ENCODE results near the gene HNRNPA2B1.
"Not testable (repeated sequence)": the region's sequence is repeated elsewhere in the genome, so short reads cannot be mapped to it uniquely, and the experiment has no call there.

HNRNPA2B1 gene

GRCh38 chr7:26179422-26179821 lies 21.1 kb downstream of the HNRNPA2B1 start:
- no peak overlapping the region for H3K4me3 ChIP-seq (ENCODE audit: low read length)
- no peak overlapping the region for H3K9ac ChIP-seq (ENCODE audit: low read length)
- no peaks in the 10 kb centered on the region for H3K36me3 ChIP-seq (ENCODE audit: control insufficient read depth, insufficient read depth, low read length)
- H3K9me3 ChIP-seq (ENCODE audit: control insufficient read depth, low read length): no peaks in the 10 kb centered on the region
- peaks cover 6% of the 10 kb centered on the region for H3K4me1 ChIP-seq (ENCODE audit: control insufficient read depth, insufficient read depth, low read length)
- H3K27me3 ChIP-seq (ENCODE audit: control insufficient read depth, insufficient read depth, low read length): no peaks in the 10 kb centered on the region

DNA sequence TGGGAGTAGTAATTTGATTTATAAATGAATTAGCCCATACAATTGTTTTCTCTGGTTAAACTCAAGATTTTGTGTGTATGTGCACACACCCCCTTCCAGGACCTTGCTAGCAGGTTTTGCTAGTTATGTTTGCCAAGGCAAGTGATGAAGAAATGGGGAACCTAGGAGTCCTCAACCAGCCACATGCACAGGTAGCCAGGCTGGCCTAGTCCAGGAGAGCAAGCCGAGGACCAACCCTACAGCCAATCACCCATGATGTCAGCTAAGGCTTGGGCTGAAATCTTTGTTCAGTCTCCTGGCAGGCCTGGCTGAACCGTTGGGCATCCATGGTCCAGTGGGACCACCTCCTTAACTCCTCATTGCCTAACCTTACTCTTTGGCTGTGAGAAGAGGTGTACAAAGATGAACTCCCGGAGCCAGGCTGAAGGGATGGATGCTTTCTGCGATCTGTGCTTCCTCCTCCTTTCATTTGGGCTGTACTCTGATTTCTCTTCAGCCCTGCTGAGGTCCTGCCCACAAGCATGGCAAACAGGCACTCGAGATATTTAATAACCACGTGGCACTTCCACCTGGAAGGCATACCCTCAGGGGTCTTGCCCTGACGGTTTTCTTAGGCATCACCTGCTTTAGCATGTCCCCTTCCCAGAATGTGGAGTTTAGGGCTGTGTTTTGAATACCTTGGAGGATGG lies 22.1 kb downstream of the HNRNPA2B1 start:
- H3K27me3 ChIP-seq (ENCODE audit: control insufficient read depth, insufficient read depth, low read length): no peaks in the 10 kb centered on the region
- H3K36me3 ChIP-seq (ENCODE audit: control insufficient read depth, insufficient read depth, low read length): no peaks in the 10 kb centered on the region
- peaks cover 6% of the 10 kb centered on the region for H3K4me1 ChIP-seq (ENCODE audit: control insufficient read depth, insufficient read depth, low read length)
- no peaks in the 10 kb centered on the region for H3K9me3 ChIP-seq (ENCODE audit: control insufficient read depth, low read length)
- H3K4me3 ChIP-seq (ENCODE audit: low read length): no peak overlapping the region
- H3K9ac ChIP-seq (ENCODE audit: low read length): no peak overlapping the region

GRCh38 chr7:26177269-26177668 lies 23.3 kb downstream of the HNRNPA2B1 start:
- not testable (repeated sequence) for H3K9ac ChIP-seq (ENCODE audit: low read length); H3K27me3 ChIP-seq (ENCODE audit: control insufficient read depth, insufficient read depth, low read length); H3K4me1 ChIP-seq (ENCODE audit: control insufficient read depth, insufficient read depth, low read length); H3K9me3 ChIP-seq (ENCODE audit: control insufficient read depth, low read length); H3K36me3 ChIP-seq (ENCODE audit: control insufficient read depth, insufficient read depth, low read length); H3K4me3 ChIP-seq (ENCODE audit: low read length)

DNA sequence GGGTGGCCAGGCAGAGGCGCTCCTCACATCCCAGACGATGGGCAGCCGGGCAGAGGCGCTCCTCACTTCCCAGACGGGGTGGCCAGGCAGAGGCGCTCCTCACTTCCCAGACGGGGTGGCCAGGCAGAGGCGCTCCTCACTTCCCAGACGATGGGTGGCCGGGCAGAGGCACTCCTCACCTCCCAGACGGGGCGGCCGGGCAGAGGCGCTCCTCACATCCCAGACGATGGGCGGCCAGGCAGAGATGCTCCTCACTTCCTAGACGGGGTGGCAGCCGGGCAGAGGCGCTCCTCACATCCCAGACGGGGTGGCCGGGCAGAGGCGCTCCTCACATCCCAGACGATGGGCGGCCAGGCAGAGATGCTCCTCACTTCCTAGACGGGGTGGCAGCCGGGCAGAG lies 23.9 kb downstream of the HNRNPA2B1 start:
- not testable (repeated sequence) for H3K9ac ChIP-seq (ENCODE audit: low read length); H3K27me3 ChIP-seq (ENCODE audit: control insufficient read depth, insufficient read depth, low read length); H3K36me3 ChIP-seq (ENCODE audit: control insufficient read depth, insufficient read depth, low read length); H3K4me3 ChIP-seq (ENCODE audit: low read length); H3K4me1 ChIP-seq (ENCODE audit: control insufficient read depth, insufficient read depth, low read length); H3K9me3 ChIP-seq (ENCODE audit: control insufficient read depth, low read length)

GRCh38 chr7:26175903-26176302 lies 24.6 kb downstream of the HNRNPA2B1 start:
- H3K9me3 ChIP-seq (ENCODE audit: control insufficient read depth, low read length); H3K9ac ChIP-seq (ENCODE audit: low read length); H3K4me3 ChIP-seq (ENCODE audit: low read length); H3K27me3 ChIP-seq (ENCODE audit: control insufficient read depth, insufficient read depth, low read length); H3K36me3 ChIP-seq (ENCODE audit: control insufficient read depth, insufficient read depth, low read length); H3K4me1 ChIP-seq (ENCODE audit: control insufficient read depth, insufficient read depth, low read length): not testable (repeated sequence)

DNA sequence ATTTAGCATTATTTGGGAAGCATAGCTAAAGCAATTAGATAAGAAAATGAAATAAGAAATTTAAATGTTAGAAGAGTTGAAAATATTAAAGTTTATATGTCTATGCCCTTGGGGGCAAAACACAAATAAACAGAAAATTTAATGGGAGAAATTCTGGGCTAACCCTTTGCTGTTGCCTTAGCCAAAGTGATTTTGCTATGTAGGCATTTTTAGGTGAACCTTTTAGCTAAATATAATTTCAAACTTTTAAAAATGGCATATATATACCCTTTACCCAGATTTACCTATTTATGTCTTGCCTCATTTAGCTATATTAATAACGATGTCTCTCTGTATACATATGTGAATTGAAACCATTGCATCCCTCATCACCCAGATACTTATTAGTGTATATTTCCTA lies 28.5 kb downstream of the HNRNPA2B1 start:
- H3K36me3 ChIP-seq (ENCODE audit: control insufficient read depth, insufficient read depth, low read length): no peaks in the 10 kb centered on the region
- no peak overlapping the region for H3K4me3 ChIP-seq (ENCODE audit: low read length)
- H3K4me1 ChIP-seq (ENCODE audit: control insufficient read depth, insufficient read depth, low read length): peaks cover 3% of the 10 kb centered on the region
- H3K9ac ChIP-seq (ENCODE audit: low read length): no peak overlapping the region
- no peaks in the 10 kb centered on the region for H3K9me3 ChIP-seq (ENCODE audit: control insufficient read depth, low read length)
- H3K27me3 ChIP-seq (ENCODE audit: control insufficient read depth, insufficient read depth, low read length): no peaks in the 10 kb centered on the region

DNA sequence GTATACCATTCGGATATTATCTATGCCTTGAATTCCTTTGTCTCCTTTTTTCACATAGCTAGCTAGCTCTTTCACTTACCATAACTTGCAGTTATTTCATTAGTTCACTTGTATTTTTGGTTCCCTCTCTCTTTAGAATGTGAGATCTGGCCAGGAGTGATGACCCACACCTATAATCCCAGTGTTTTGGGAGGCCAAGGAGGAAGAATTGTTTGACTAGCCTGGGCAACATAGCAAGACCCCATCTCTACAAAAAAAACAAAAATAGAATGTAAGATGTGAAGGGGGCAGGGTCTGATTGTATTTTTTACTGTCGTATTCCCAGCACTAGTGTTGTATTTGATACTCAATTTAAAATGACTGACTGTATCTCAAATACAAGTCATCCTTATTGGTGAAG lies 28.9 kb downstream of the HNRNPA2B1 start:
- no peak overlapping the region for H3K4me3 ChIP-seq (ENCODE audit: low read length)

DNA sequence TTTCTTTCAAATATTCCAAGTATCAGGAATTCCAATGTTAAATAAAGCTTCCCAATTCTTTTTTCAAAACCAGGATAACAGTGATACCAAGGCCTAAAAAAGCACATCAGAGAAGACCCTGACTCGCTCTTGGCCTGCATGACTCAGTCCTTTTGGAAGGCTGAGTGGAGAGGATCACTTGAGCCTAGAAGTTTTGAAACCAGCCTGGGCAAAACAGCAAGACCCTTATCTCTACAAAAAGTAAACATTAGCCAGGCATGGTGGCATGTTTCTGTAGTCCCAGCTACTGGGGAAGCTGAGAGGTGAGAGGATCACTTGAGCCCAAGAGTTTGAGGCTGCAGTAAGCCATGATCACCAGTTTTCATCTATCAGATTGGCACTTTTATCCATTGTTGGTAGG lies 29.9 kb downstream of the HNRNPA2B1 start:
- H3K9ac ChIP-seq (ENCODE audit: low read length): no peak overlapping the region
- no peaks in the 10 kb centered on the region for H3K36me3 ChIP-seq (ENCODE audit: control insufficient read depth, insufficient read depth, low read length)
- no peak overlapping the region for H3K4me3 ChIP-seq (ENCODE audit: low read length)
- H3K9me3 ChIP-seq (ENCODE audit: control insufficient read depth, low read length): no peaks in the 10 kb centered on the region
- no peaks in the 10 kb centered on the region for H3K27me3 ChIP-seq (ENCODE audit: control insufficient read depth, insufficient read depth, low read length)
- H3K4me1 ChIP-seq (ENCODE audit: control insufficient read depth, insufficient read depth, low read length): peaks cover 13% of the 10 kb centered on the region

More for the DNA sequence above, 28.9 kb downstream of the HNRNPA2B1 start:
- H3K4me1 ChIP-seq (ENCODE audit: control insufficient read depth, insufficient read depth, low read length): peaks cover 7% of the 10 kb centered on the region
- no peaks in the 10 kb centered on the region for H3K36me3 ChIP-seq (ENCODE audit: control insufficient read depth, insufficient read depth, low read length)
- no peaks in the 10 kb centered on the region for H3K9me3 ChIP-seq (ENCODE audit: control insufficient read depth, low read length)
- no peak overlapping the region for H3K9ac ChIP-seq (ENCODE audit: low read length)
- H3K27me3 ChIP-seq (ENCODE audit: control insufficient read depth, insufficient read depth, low read length): no peaks in the 10 kb centered on the region

GRCh38 chr7:26169271-26169670 lies 31.3 kb downstream of the HNRNPA2B1 start:
- no peaks in the 10 kb centered on the region for H3K27me3 ChIP-seq (ENCODE audit: control insufficient read depth, insufficient read depth, low read length)
- no peak overlapping the region for H3K9ac ChIP-seq (ENCODE audit: low read length)
- no peaks in the 10 kb centered on the region for H3K9me3 ChIP-seq (ENCODE audit: control insufficient read depth, low read length)
- H3K36me3 ChIP-seq (ENCODE audit: control insufficient read depth, insufficient read depth, low read length): no peaks in the 10 kb centered on the region
- H3K4me3 ChIP-seq (ENCODE audit: low read length): no peak overlapping the region
- peaks cover 13% of the 10 kb centered on the region for H3K4me1 ChIP-seq (ENCODE audit: control insufficient read depth, insufficient read depth, low read length)

- Histone ChIP-seq H3K9me3 (ENCODE audit: control insufficient read depth, low read length) (no peaks in the 10 kb centered on the region), H3K27me3 (ENCODE audit: control insufficient read depth, insufficient read depth, low read length) (no peaks in the 10 kb centered on the region), H3K36me3 (ENCODE audit: control insufficient read depth, insufficient read depth, low read length) (no peaks in the 10 kb centered on the region), H3K4me1 (ENCODE audit: control insufficient read depth, insufficient read depth, low read length) (peaks cover 13% of the 10 kb centered on the region), H3K4me3 (ENCODE audit: low read length) (no peak overlapping the region), H3K9ac (ENCODE audit: low read length) (no peak overlapping the region)
Measured at GRCh38 chr7:26168458-26169023, 32.0 kb downstream of the HNRNPA2B1 start.

DNA sequence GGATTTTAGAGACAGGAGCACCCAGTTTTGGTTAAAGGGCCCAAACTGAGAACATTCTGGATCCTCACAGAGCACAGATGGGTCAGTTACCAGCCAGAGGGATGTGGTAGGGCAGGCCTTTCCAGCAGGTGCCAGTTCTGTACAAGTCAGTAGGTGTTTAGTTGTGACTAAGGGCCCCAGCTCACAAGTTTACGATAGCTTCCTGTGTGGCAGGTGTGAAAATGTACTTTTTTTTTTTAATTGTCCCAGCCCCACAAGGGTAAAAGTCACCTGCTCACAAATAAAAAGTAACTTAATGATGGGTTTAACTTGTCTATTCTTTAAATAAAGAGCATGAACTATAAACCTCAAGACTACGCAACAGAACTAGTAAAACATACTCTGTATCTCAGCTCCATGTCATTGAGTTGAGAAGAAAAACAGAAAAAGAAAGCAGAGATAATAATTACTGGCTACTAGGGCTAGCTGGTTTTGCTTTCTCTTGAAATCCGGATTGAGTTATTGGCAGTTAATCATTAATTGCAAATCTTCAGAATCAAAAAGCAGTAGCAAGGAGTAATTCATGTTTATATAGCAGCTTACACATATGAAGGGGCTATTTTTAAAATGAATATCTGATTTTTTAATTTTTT lies 33.1 kb downstream of the HNRNPA2B1 start:
- H3K9me3 ChIP-seq (ENCODE audit: control insufficient read depth, low read length): no peaks in the 10 kb centered on the region
- no peaks in the 10 kb centered on the region for H3K36me3 ChIP-seq (ENCODE audit: control insufficient read depth, insufficient read depth, low read length)
- no peak overlapping the region for H3K9ac ChIP-seq (ENCODE audit: low read length)
- peaks cover 13% of the 10 kb centered on the region for H3K4me1 ChIP-seq (ENCODE audit: control insufficient read depth, insufficient read depth, low read length)
- no peak overlapping the region for H3K4me3 ChIP-seq (ENCODE audit: low read length)
- no peaks in the 10 kb centered on the region for H3K27me3 ChIP-seq (ENCODE audit: control insufficient read depth, insufficient read depth, low read length)

DNA sequence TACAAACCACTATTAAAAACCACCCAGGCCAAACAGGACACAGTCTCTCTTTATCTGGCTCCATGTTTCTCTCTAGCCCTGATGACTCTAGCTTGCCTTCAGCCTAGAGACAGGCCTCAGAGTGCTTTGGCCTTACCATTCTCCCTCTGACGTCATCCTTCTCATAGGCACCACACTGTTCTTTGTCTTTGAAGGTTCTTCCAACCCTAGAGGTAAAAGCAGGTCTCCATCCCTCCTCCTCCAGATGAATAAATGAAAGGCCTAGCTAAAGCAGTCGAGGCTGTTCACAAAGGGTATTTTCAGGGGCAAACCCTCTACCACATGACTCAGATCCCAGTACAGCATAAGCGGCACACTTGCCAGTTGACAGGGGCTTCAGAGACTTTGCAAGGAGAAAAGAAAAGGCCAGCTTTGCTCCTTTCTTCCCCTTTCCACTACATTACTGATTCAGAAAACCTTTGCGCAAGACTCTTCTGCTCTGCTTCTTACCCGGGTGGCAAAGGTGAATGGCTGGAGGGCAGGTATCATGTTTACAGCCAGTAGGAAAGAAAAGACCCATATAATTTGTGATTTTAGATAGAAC lies 33.8 kb downstream of the HNRNPA2B1 start:
- no peak overlapping the region for H3K9ac ChIP-seq (ENCODE audit: low read length)
- H3K9me3 ChIP-seq (ENCODE audit: control insufficient read depth, low read length): no peaks in the 10 kb centered on the region
- no peaks in the 10 kb centered on the region for H3K36me3 ChIP-seq (ENCODE audit: control insufficient read depth, insufficient read depth, low read length)
- no peak overlapping the region for H3K4me3 ChIP-seq (ENCODE audit: low read length)
- no peaks in the 10 kb centered on the region for H3K27me3 ChIP-seq (ENCODE audit: control insufficient read depth, insufficient read depth, low read length)
- H3K4me1 ChIP-seq (ENCODE audit: control insufficient read depth, insufficient read depth, low read length): peaks cover 13% of the 10 kb centered on the region
